ENCODE results near the gene DPM2. TPM values are rescaled to one million over a fixed set of nuclear protein-coding genes. Genes with fewer than 3 reads are reported as not detected.
A peak's percentile ranks its signal among the peaks of the same experiment; 100 is the strongest.

Gene DPM2
- total RNA-seq, 1 experiment from 2014 or later: 34.9 TPM

- DNase-seq (ENCODE audit: low read depth, low spot score): no peak
- in situ Hi-C loops (cut with HindIII; ENCODE audit: low pct_unique_long_range_greater_than_20kb, low sequenced_read_pairs): no loop called here
These were observed 40.4 kb downstream of the DPM2 start for GRCh38 chr9:127897193-127897692.

- no peak for DNase-seq (ENCODE audit: low read depth, low spot score)
- in situ Hi-C loops (cut with HindIII; ENCODE audit: low pct_unique_long_range_greater_than_20kb, low sequenced_read_pairs): no loop called here
These were observed 41.1 kb downstream of the DPM2 start for GRCh38 chr9:127896395-127897192.

DNA sequence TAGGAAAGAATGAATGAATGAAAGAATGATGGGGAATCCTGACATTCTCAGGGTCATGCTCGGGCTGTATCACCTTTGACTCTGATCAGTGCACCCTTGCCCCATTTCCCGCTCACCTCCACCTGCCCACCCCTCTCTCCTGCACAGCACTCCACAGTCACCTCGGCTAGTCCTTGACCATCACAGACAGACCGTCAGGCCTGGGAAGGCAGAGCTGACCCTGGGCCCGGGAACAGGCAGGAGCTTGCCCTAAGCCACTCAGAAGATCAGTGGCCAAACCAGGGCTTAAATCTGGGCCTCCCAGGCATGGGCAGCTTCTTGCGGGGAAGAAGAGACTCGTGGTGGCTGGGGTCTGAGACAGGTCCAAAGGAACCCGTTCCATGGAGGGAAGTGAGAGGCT, 41.8 kb downstream of the DPM2 start:
- in situ Hi-C loops (cut with HindIII; ENCODE audit: low pct_unique_long_range_greater_than_20kb, low sequenced_read_pairs): no loop called here
- no peak for DNase-seq (ENCODE audit: low read depth, low spot score)

GRCh38 chr9:127893392-127893791, 44.3 kb downstream of the DPM2 start:
- DNase-seq (ENCODE audit: low read depth, low spot score): no peak
- in situ Hi-C loops (cut with HindIII; ENCODE audit: low pct_unique_long_range_greater_than_20kb, low sequenced_read_pairs): no loop called here

GRCh38 chr9:127892831-127893230, 44.8 kb downstream of the DPM2 start:
- no peak for DNase-seq (ENCODE audit: low read depth, low spot score)
- in situ Hi-C loops (cut with HindIII; ENCODE audit: low pct_unique_long_range_greater_than_20kb, low sequenced_read_pairs): no loop called here

GRCh38 chr9:127890053-127890452, 47.6 kb downstream of the DPM2 start:
- in situ Hi-C loops (cut with HindIII; ENCODE audit: low pct_unique_long_range_greater_than_20kb, low sequenced_read_pairs): no loop called here
- no peak for DNase-seq (ENCODE audit: low read depth, low spot score)

- in situ Hi-C loops (cut with HindIII; ENCODE audit: low pct_unique_long_range_greater_than_20kb, low sequenced_read_pairs): no loop called here
- peak; percentile 38 for DNase-seq (ENCODE audit: low read depth, low spot score)
These were observed 49.9 kb downstream of the DPM2 start for GRCh38 chr9:127887792-127888191.

GRCh38 chr9:127886401-127886972, 51.2 kb downstream of the DPM2 start:
- in situ Hi-C loops (cut with HindIII; ENCODE audit: low pct_unique_long_range_greater_than_20kb, low sequenced_read_pairs): no loop called here
- no peak for DNase-seq (ENCODE audit: low read depth, low spot score)

GRCh38 chr9:127885508-127886281, 52.0 kb downstream of the DPM2 start:
- in situ Hi-C loops (cut with HindIII; ENCODE audit: low pct_unique_long_range_greater_than_20kb, low sequenced_read_pairs): no loop called here
- DNase-seq (ENCODE audit: low read depth, low spot score): no peak

Other genes with a start within 250 kb of the DPM2 start
- 0.11 TPM in 2 replicates for gene CFAP157, start 230.9 kb downstream of the DPM2 start, total RNA-seq (2014; rRNA removed; shearing (Covaris generic))
- gene PTRH1, start 222.2 kb downstream of the DPM2 start, total RNA-seq (2014; rRNA removed; shearing (Covaris generic)): 26.9 and 35.5 TPM in 2 replicates
- gene TTC16, start 221.8 kb downstream of the DPM2 start, total RNA-seq (2014; rRNA removed; shearing (Covaris generic)): 0.11 and 0.16 TPM in 2 replicates
- gene TOR2A, start 202.6 kb downstream of the DPM2 start, total RNA-seq (2014; rRNA removed; shearing (Covaris generic)): 9.0 and 10.5 TPM in 2 replicates
- 0.08 and 0.11 TPM in 2 replicates for gene SH2D3C, start 159.2 kb downstream of the DPM2 start, total RNA-seq (2014; rRNA removed; shearing (Covaris generic))
- 22.1 and 32.7 TPM in 2 replicates for gene CDK9, start 151.8 kb downstream of the DPM2 start, total RNA-seq (2014; rRNA removed; shearing (Covaris generic))
- 41.4 and 45.2 TPM in 2 replicates for gene FPGS, start 135.0 kb downstream of the DPM2 start, total RNA-seq (2014; rRNA removed; shearing (Covaris generic))
- 3.7 and 5.5 TPM in 2 replicates for gene ENG, start 83.2 kb downstream of the DPM2 start, total RNA-seq (2014; rRNA removed; shearing (Covaris generic))
- gene AK1, start 60.2 kb downstream of the DPM2 start, total RNA-seq (2014; rRNA removed; shearing (Covaris generic)): 50.6 and 53.0 TPM in 2 replicates
- gene ST6GALNAC6, start 38.3 kb downstream of the DPM2 start, total RNA-seq (2014; rRNA removed; shearing (Covaris generic)): 10.1 TPM in 2 replicates
- 5.2 and 7.4 TPM in 2 replicates for gene ST6GALNAC4, start 20.8 kb downstream of the DPM2 start, total RNA-seq (2014; rRNA removed; shearing (Covaris generic))
- gene PIP5KL1, start 7.1 kb downstream of the DPM2 start, total RNA-seq (2014; rRNA removed; shearing (Covaris generic)): 0.32 TPM in 1 of 2 replicates, not detected in the other
- 28.5 and 31.1 TPM in 2 replicates for gene EEIG1, start 43.1 kb upstream of the DPM2 start, total RNA-seq (2014; rRNA removed; shearing (Covaris generic))
- 11.9 and 15.1 TPM in 2 replicates for gene NAIF1, start 129.5 kb upstream of the DPM2 start, total RNA-seq (2014; rRNA removed; shearing (Covaris generic))
- gene SLC25A25, start 130.4 kb upstream of the DPM2 start, total RNA-seq (2014; rRNA removed; shearing (Covaris generic)): 26.5 and 30.8 TPM in 2 replicates
- gene PTGES2, start 189.9 kb upstream of the DPM2 start, total RNA-seq (2014; rRNA removed; shearing (Covaris generic)): 122 and 123 TPM in 2 replicates
- not detected in 2 replicates for gene LCN2, start 211.6 kb upstream of the DPM2 start, total RNA-seq (2014; rRNA removed; shearing (Covaris generic))
- gene BBLN, start 222.4 kb upstream of the DPM2 start, total RNA-seq (2014; rRNA removed; shearing (Covaris generic)): 102 and 133 TPM in 2 replicates

Measured in SK-MEL-5 (cell line).